Lower leg skin (tissue), 3 donors: ENCODE measurements around the gene CAMK2B.

Source experiments
- POLR2A ChIP-seq, 2 donors: fragments of 450-650 bp; IDR thresholded peaks; one replicate each; pipeline ENCODE4 v1.6.1; 2016 to 2017; ENCODE audit warnings: antibody characterized with exemption in 2 of 2, mild to moderate bottlenecking in 1 of 2, moderate library complexity in 1 of 2
- TF ChIP-seq, protein P1 (sequence below), 3 donors: fragments of 450-650 bp; IDR thresholded peaks; one replicate each; pipeline ENCODE4 v1.5.1; 2016; ENCODE audit warnings: antibody characterized with exemption in 3 of 3, mild to moderate bottlenecking in 3 of 3, moderate library complexity in 2 of 3

DNA sequence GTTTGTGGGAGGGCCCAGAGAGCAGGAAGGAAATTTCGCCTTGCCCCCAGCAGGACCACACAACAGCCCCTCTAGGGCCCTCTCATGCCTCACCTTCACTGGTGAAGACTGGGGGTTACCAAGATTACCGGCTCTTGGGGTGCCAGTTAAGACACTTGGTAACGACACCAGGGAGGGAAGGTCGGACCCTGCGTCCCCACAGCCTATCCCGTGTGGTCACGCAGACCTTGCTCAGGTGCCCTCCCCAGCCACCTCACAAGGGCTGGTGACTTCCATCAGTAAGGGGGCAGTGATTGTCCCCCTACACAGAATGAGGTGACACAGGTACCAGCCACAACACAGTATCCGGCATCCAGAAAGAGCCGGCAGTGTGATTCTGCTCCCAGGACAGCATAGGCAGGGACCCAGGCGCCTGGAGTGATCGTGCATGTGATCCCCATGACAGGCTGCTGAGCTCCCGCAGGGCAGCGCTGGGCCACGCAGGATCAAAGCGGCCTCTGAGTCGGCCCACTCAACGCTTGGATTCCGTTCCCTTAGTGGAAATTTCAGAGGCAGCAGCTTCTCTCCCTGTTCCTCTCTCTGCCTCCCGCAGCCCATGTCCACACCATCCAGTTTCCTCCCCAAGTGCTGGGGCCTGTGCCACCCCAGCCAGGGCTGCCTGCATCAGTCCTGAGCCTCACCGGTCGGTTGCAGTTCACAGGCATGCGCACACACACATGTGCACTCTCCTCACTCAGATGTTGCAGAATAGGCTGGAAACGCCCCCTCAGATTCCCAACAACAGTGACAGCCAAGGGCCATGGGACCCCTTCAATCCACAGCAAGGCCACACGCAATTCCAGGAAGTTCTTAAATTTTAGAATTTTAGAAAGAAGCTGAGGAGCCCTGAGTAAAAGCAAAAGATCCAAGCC is 35.8 kb downstream of the CAMK2B start:
- TF ChIP-seq, protein P1, sequence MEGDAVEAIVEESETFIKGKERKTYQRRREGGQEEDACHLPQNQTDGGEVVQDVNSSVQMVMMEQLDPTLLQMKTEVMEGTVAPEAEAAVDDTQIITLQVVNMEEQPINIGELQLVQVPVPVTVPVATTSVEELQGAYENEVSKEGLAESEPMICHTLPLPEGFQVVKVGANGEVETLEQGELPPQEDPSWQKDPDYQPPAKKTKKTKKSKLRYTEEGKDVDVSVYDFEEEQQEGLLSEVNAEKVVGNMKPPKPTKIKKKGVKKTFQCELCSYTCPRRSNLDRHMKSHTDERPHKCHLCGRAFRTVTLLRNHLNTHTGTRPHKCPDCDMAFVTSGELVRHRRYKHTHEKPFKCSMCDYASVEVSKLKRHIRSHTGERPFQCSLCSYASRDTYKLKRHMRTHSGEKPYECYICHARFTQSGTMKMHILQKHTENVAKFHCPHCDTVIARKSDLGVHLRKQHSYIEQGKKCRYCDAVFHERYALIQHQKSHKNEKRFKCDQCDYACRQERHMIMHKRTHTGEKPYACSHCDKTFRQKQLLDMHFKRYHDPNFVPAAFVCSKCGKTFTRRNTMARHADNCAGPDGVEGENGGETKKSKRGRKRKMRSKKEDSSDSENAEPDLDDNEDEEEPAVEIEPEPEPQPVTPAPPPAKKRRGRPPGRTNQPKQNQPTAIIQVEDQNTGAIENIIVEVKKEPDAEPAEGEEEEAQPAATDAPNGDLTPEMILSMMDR (IDR thresholded peaks at IDR 0.05), result no peak
- no peak for TF ChIP-seq POLR2A (IDR thresholded peaks at IDR 0.05)
